Lower lobe of right lung (tissue), 2 donors: ENCODE data around the gene LDLRAD4. TPM values are rescaled to one million over a fixed set of nuclear protein-coding genes. Genes with fewer than 3 reads are reported as not detected.
A peak's percentile ranks its signal among the peaks of the same experiment; 100 is the strongest.

Source experiments
- ATAC-seq, 2 donors: fragments of 200-7000 bp; cut with Tn5 transposase; one replicate each; pipeline ENCODE4 v1.9.1; 2020 to 2022; ENCODE audit warnings: mild to moderate bottlenecking in 2 of 2, moderate library complexity in 2 of 2
- DNase-seq: peaks from one replicate; pipeline ENCODE4 v3.0.0-alpha.2; 2020
- H3K27ac ChIP-seq: fragments of 200-600 bp; one replicate; pipeline ENCODE4 v1.8.0; 2022
- H3K27me3 ChIP-seq: fragments of 200-600 bp; one replicate; pipeline ENCODE4 v1.8.0; 2022; ENCODE audit warnings: low read depth
- H3K36me3 ChIP-seq: fragments of 200-600 bp; one replicate; pipeline ENCODE4 v1.8.0; 2022; ENCODE audit warnings: mild to moderate bottlenecking
- H3K4me1 ChIP-seq: fragments of 200-600 bp; one replicate; pipeline ENCODE4 v1.8.0; 2022
- H3K4me3 ChIP-seq: fragments of 200-600 bp; one replicate; pipeline ENCODE4 v1.8.0; 2022; ENCODE audit warnings: mild to moderate bottlenecking
- H3K9me3 ChIP-seq: fragments of 200-600 bp; one replicate; pipeline ENCODE4 v1.8.0; 2022
- CTCF ChIP-seq: fragments of 200-600 bp; IDR thresholded peaks from one replicate; pipeline ENCODE4 v1.8.0; 2022; ENCODE audit warnings: antibody characterized with exemption, mild to moderate bottlenecking
- intact Hi-C: fragments of 100-400 bp; cut with DNase I; formaldehyde crosslinking; loops from one replicate; pipeline ENCODE4 v1.11.0; 2022
- total RNA-seq: library from RNA; stranded (reverse); fragmentation: NEBNext Ultra II Directional; extraction: Animal tissue kit (Norgen Biotek cat#: 25700); gene quantifications from one replicate; pipeline ENCODE4 v1.2.1, GENCODE V29; 2021
- donor health status: DM: no; HTN: yes; CAD: no; lungs with severe emphysema.

The LDLRAD4 gene
- total RNA-seq, 1 donor from 2014 or later = 24.6 TPM

GRCh38 chr18:13386891-13387801 lies 168.6 kb downstream of the LDLRAD4 start:
- DNase-seq = no peak
- intact Hi-C loops = no loop called here
- Histone ChIP-seq H3K27ac (no peak overlapping the region), H3K4me3 (no peak overlapping the region), H3K36me3 (no peaks in the 10 kb centered on the region), H3K4me1 (peaks cover 22% of the 10 kb centered on the region), H3K9me3 (no peaks in the 10 kb centered on the region), H3K27me3 (no peaks in the 10 kb centered on the region)
- no peak for ATAC-seq
- TF ChIP-seq CTCF = no peak

- H3K27ac ChIP-seq = peak overlapping the region; percentile 18
- DNase-seq (no peak), ATAC-seq (no peak)
- H3K4me1 ChIP-seq = peaks cover 17% of the 10 kb centered on the region
- H3K27me3 ChIP-seq = no peaks in the 10 kb centered on the region
- no peaks in the 10 kb centered on the region for H3K36me3 ChIP-seq
- intact Hi-C loops = no loop called here
- TF ChIP-seq CTCF = no peak
- no peak overlapping the region for H3K4me3 ChIP-seq
- H3K9me3 ChIP-seq = no peaks in the 10 kb centered on the region
These were observed 169.4 kb downstream of the LDLRAD4 start for GRCh38 chr18:13387855-13388548.

GRCh38 chr18:13388586-13389490 lies 170.3 kb downstream of the LDLRAD4 start:
- peaks cover 10% of the 10 kb centered on the region for H3K4me1 ChIP-seq
- intact Hi-C loops = no loop called here
- H3K36me3 ChIP-seq = no peaks in the 10 kb centered on the region
- H3K27me3 ChIP-seq = no peaks in the 10 kb centered on the region
- peak in 1 of 2 donors; percentile 18 for ATAC-seq
- H3K27ac ChIP-seq = peak overlapping the region; percentile 18
- H3K4me3 ChIP-seq = no peak overlapping the region
- no peak for TF ChIP-seq CTCF
- DNase-seq = no peak
- no peaks in the 10 kb centered on the region for H3K9me3 ChIP-seq

GRCh38 chr18:13389491-13390131 lies 171.1 kb downstream of the LDLRAD4 start:
- DNase-seq (no peak), ATAC-seq (no peak)

More at GRCh38 chr18:13389491-13390131, 171.1 kb downstream of the LDLRAD4 start:
- intact Hi-C loops = no loop called here
- Histone ChIP-seq H3K27me3 (no peaks in the 10 kb centered on the region), H3K36me3 (no peaks in the 10 kb centered on the region), H3K4me1 (peaks cover 4% of the 10 kb centered on the region), H3K4me3 (no peak overlapping the region), H3K27ac (no peak overlapping the region), H3K9me3 (no peaks in the 10 kb centered on the region)
- no peak for TF ChIP-seq CTCF
